Right ventricle myocardium inferior (tissue), 1 donor: ENCODE results near the gene ADRA2B. TPM values are rescaled to one million over a fixed set of nuclear protein-coding genes. Genes with fewer than 3 reads are reported as not detected.

Experiments used
- ATAC-seq: fragments of 200-7000 bp; cut with Tn5 transposase; one replicate; pipeline ENCODE4 v1.9.1; 2020; ENCODE audit warnings: mild to moderate bottlenecking, moderate library complexity
- DNase-seq: peaks from one replicate; pipeline ENCODE4 v3.0.0; 2021; ENCODE audit errors: missing footprints
- intact Hi-C: fragments of 100-400 bp; cut with DNase I; formaldehyde crosslinking; loops from one replicate; pipeline ENCODE4 v1.11.0; 2022
- total RNA-seq: library from RNA; stranded (reverse); fragmentation: NEBNext Ultra II Directional; extraction: Animal tissue kit (Norgen Biotek cat#: 25700); gene quantifications from one replicate; pipeline ENCODE4 v1.2.1, GENCODE V29; 2021
- donor health status: DM: no; HTN: yes; CAD: no; lungs with severe emphysema.

Gene ADRA2B
- total RNA-seq, 1 donor from 2014 or later: 6.9 TPM

GRCh38 chr2:96111257-96111640, 5.1 kb downstream of the ADRA2B start:
- intact Hi-C loops: loop anchor here (5.0 to 10.0 kb wide), 2 partner anchors 39 to 86 kb away; no protein-coding TSS in a partner anchor
- ATAC-seq (no peak), DNase-seq (no peak)

GRCh38 chr2:96110621-96111256, 5.6 kb downstream of the ADRA2B start:
- intact Hi-C loops: loop anchor here (5.0 to 10.0 kb wide), 2 partner anchors 38 to 86 kb away; no protein-coding TSS in a partner anchor
- DNase-seq: no peak
- no peak for ATAC-seq

GRCh38 chr2:96109931-96110511, 6.3 kb downstream of the ADRA2B start:
- no peak for DNase-seq
- intact Hi-C loops: loop anchor here (5.0 to 10.0 kb wide), 2 partner anchors 38 to 85 kb away; no protein-coding TSS in a partner anchor
- no peak for ATAC-seq

GRCh38 chr2:96109361-96109680, 7.0 kb downstream of the ADRA2B start:
- no peak for DNase-seq
- no peak for ATAC-seq
- intact Hi-C loops: no loop called here

- DNase-seq (no peak), ATAC-seq (peak; percentile 58)
- intact Hi-C loops: no loop called here
Measured at GRCh38 chr2:96108541-96109360, 7.6 kb downstream of the ADRA2B start.

- intact Hi-C loops: no loop called here
- no peak for ATAC-seq
- DNase-seq: no peak
Measured at GRCh38 chr2:96108151-96108540, 8.2 kb downstream of the ADRA2B start.

- ATAC-seq (no peak), DNase-seq (no peak)
- intact Hi-C loops: no loop called here
Measured at GRCh38 chr2:96107708-96108065, 8.7 kb downstream of the ADRA2B start.

GRCh38 chr2:96106991-96107707, 9.2 kb downstream of the ADRA2B start:
- intact Hi-C loops: no loop called here
- DNase-seq: no peak

GRCh38 chr2:96105994-96106715, 10.2 kb downstream of the ADRA2B start:
- ATAC-seq: no peak
- no peak for DNase-seq
- intact Hi-C loops: no loop called here

More at GRCh38 chr2:96106991-96107707, 9.2 kb downstream of the ADRA2B start:
- ATAC-seq: no peak

- DNase-seq (no peak), ATAC-seq (no peak)
- intact Hi-C loops: no loop called here
Measured at GRCh38 chr2:96105152-96105915, 11.0 kb downstream of the ADRA2B start.

GRCh38 chr2:96104487-96104861, 11.9 kb downstream of the ADRA2B start:
- DNase-seq: no peak
- intact Hi-C loops: no loop called here
- ATAC-seq: no peak

- peak; percentile 65 for ATAC-seq
- DNase-seq: no peak
- intact Hi-C loops: no loop called here
Measured at GRCh38 chr2:96103761-96104486, 12.4 kb downstream of the ADRA2B start.

- ATAC-seq (no peak), DNase-seq (no peak)
- intact Hi-C loops: no loop called here
Measured at GRCh38 chr2:96103187-96103601, 13.2 kb downstream of the ADRA2B start.

GRCh38 chr2:96102596-96103186, 13.7 kb downstream of the ADRA2B start:
- ATAC-seq (no peak), DNase-seq (no peak)
- intact Hi-C loops: no loop called here

GRCh38 chr2:96100893-96101304, 15.5 kb downstream of the ADRA2B start:
- ATAC-seq (no peak), DNase-seq (no peak)
- intact Hi-C loops: no loop called here

- ATAC-seq (no peak), DNase-seq (no peak)
- intact Hi-C loops: no loop called here
Measured at GRCh38 chr2:96099861-96100798, 16.2 kb downstream of the ADRA2B start.
